HG03520 (cell line): ENCODE results near the gene GIN1.
"Not testable (repeated sequence)": the region's sequence is repeated elsewhere in the genome, so short reads cannot be mapped to it uniquely, and the experiment has no call there.

ENCODE experiments used
- ATAC-seq: cut with Tn5 transposase; IDR thresholded peaks from one replicate; pipeline ENCODE4 v1.9.1; 2021; ENCODE audit warnings: mild to moderate bottlenecking, moderate library complexity; ENCODE audit not compliant: unreplicated experiment

GIN1 gene, protein sequence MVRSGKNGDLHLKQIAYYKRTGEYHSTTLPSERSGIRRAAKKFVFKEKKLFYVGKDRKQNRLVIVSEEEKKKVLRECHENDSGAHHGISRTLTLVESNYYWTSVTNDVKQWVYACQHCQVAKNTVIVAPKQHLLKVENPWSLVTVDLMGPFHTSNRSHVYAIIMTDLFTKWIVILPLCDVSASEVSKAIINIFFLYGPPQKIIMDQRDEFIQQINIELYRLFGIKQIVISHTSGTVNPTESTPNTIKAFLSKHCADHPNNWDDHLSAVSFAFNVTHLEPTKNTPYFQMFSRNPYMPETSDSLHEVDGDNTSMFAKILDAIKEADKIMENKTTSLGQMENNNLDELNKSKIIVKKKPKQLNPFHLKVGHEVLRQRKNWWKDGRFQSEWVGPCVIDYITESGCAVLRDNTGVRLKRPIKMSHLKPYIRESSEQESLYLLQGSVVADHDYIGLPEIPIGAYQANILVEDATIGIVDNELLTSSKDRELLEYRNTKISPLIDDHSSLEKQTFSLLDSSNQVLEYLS

DNA sequence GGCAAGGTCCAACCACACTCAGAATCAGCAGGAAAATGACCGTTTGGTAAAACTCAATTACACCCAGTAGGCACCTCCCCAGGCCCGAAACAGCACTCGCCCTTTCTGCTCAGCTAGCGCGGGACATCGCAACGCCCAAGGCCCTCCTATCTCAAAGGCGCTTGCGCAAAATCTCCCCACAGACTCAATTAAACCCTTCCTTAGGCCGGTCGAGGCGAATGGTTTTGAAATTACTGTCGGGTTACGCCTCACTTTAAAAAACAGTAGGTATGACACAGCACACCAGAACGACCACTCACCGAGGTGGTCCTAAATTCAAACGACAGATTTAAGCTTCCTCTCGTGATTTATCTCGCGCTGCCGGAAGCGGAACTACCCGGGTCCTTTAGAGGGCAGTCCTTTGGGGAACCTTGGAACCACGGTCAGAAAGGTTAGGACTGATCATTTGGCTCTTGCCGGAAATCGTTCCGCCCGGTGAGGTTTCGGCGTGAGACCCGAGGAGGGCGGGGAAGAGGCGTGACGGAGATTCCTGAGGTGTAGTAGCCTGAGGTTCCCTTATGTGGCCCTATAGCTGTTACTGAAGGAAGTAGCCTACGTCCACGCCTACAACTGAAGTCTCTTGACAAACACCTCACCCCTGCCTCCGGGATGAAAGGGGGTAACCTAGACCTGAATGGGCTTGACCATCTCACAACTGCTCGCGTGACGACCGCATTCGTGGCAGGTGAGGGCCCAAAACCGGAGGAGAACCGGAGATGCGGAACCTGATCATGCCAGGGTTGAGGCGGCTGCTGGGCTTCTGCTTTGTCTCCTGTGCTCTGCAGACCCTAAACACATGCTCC is at the start of gene GIN1, which contains the start of gene PPIP5K2:
TSS of gene GIN1 (minus strand) at position 374 of the 842 bp plus-strand sequence. CDS start 11,431 bp downstream, outside the sequence.
TSS of gene PPIP5K2 (plus strand) at position 537 of the 842 bp plus-strand sequence. CDS start 9,289 bp downstream, outside the sequence.
- peak; percentile 87 for ATAC-seq

DNA sequence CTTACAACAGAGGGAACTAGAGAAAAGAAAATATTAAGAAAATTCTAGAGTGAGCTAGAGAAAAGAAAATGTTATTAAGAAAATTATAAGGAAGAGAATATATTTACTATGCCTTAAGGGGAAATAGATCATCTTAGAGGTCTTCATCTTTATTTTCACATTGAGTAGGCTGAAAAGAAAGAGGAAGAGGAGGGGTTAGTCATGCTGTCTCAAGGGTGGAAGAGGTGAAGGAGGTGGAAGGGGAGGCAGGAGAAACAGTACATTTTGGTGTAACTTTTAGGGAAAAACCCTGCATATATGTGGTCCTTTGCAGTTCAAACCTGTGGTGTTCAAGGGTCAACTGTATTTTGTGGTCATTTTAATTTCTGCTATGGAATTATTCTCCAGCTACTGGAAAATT is 46.8 kb upstream of the GIN1 start:
- ATAC-seq, result no peak

DNA sequence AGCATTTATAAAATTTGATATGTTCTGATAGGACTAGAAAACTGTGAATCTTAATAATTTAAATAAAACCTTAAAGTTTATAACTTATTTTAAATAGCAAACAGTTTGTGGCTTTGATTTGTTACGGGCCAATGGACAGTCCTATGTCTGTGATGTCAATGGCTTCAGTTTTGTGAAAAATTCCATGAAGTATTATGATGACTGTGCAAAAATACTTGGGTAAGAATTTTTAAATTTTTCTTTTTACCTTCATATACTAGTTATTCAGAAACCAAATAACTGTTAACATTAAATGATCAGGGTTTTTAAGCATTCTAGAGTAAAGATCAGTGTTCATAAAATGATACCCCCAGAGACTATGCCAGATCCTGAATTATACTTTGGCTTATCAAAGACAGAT is 31.2 kb upstream of the GIN1 start:
- no peak for ATAC-seq

DNA sequence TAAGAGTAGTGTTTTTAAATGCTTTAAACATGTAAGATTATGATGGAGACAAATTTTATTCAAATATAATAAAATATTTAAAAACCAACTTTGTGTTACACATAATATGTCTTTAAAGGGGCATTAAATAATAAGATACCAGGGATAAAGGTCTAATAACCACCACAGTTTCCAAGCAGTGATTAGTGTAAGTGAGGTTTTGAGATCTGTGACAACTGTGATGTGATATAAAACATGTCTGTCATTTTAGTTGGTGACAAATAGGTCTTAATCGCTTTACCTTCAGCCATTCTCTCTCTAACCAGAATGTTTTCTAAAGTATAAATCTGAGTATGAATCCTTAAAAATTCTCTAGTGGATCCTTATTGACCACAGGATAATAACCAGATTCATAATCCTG is 28.3 kb upstream of the GIN1 start:
- ATAC-seq, result no peak

DNA sequence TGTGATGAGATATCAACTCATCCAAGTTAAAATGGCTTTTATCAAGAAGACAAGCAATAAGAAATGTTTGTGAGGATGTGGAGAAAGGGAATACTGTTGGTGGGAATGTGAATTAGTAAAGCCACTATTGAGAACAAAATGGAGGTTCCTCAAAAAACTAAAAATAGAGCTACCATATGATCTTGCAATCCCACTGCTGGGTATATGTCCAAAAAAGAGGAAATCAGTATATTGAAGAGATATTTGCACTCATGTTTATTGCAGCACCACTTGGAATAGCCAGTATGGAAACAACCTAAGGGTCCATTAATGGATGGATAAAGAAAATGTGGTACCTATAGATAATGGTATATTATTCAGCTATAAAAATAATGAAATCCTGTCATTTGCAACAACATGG is 25.3 kb upstream of the GIN1 start:
- ATAC-seq, result no peak

DNA sequence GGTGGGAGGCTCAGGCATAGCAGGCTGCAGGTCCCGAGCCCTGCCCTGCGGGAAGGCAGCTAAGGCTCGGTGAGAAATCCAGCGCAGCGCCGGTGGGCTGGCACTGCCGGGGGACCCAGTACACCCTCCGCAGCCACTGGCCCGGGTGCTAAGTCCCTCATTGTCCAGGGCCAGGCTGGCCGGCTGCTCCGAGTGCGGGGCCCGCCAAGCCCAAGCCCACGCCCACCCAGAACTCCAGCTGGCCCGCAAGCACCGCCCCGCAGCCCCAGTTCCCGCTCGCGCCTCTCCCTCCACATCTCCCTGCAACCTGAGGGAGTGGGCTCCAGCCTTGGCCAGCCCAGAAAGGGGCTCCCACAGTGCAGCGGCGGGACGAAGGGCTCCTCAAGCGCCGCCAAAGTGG is 22.2 kb upstream of the GIN1 start:
- ATAC-seq, result not testable (repeated sequence)

DNA sequence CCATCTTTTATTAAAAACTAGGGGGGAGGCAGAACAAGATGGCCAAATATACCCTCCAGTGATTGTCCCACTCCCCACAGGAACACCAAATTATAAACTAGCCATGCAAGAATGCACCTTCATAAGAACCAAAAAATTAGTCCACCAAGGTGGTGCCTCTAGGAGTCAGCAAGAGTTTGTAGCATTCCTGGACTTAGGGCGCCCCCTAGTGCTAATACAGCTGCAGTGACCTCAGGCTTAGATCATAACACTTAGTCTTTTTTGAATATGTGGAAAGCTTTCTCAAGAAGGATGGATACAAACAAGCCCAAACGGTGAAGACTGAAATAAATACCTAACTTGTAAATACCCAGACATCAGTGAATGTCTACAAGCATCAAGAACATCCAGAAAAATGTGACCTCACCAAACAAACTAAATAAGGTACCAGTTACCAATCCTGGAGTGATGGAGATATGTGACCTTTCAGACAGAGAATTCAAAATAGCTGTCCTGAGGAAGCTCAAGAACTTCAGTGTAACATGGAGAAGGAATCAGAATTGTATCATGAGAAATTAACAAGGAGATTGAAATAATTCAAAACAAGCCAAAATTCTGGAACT is 19.4 kb upstream of the GIN1 start:
- ATAC-seq, result peak; percentile 96

DNA sequence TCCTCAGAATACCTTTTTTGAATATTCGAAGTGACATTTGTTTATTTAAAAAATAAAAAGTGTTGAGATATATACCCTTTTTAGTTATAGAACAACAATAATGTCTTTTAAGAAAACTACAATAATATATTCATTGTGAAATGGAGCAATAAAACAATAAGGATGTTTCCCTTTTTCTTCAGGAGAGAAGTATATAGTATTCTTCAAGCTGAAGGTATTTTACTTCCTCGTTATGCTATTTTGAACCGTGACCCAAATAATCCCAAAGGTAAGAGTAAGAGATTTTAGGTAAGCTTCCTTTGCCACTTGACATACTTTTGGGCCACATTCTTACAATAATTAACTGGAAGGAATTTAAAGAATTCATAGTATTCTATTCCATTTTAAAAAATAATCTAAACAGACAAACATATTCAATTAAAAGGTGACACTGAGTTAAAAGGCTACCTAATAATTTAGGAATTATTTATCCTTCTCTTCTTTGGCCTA is 18.3 kb upstream of the GIN1 start:
- ATAC-seq, result no peak

DNA sequence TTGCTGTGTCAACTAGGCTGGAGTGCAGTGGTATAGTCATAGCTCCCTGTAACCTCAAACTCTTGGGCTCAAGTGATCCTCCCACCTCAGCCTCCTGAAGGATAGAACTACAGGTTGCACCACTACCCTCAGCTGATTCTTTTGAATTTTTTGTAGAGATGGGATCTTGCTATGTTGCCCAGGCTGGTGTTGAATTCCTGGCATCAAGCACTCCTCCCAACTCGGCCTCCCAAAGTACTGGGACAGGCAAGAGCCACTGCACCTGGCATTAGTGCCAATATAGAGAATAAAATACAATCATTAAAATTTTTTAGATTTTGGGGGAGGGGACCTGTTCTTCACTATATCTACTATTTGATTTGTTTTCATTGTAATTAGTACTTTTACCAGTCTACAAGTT is 15.5 kb upstream of the GIN1 start:
- ATAC-seq, result no peak

DNA sequence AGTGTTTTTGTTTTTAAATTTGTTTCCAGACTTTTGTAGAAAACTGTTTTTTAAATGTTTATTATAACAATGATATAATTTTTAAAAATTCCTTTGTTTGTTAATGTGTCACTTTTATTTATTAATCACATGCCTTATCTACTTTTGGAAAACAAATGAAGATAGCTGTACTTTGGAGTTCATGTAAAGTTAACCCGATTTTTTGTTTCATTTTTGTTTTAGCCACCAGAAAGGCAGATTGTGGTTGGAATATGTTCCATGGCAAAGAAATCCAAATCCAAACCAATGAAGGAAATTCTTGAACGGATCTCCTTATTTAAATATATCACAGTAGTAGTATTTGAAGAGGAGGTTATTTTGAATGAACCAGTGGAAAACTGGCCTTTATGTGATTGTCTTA is 13.3 kb upstream of the GIN1 start:
- no peak for ATAC-seq

DNA sequence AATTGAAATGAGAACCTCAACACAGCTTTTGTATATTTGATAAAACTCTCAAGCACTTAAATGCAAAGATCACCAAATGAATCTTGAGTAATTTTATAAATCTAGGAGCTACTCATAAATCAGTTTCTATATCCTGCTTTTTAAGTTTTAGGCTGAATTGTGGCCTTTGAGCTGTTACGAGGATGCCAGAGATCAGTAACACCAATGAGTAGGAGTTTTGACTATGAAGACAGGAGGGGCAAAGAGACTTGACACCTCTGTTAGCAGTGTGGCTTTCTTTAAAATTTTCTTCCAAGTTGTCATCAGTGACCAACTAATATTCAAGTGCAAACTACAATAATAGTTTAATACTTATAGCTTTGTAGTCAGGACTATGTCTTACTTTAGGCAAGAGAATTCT is 12.7 kb upstream of the GIN1 start:
- no peak for ATAC-seq

DNA sequence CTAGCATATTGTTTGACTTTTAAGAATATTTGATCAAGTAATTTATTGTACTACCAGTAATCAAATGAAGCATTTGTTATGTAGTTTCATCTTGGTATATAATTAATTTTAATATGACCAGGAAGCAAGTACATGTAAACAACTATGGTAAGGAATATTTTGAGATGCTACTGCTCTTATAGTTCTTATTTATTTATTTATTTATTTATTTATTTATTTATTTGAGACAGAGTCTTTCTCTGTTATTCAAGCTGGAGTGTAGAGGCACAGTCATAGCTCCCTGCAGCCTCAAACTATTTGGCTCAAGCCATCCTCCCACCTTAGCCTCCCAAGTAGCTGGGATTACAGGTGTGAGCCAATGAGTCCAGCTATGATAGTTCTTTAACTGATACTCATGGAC is 8.3 kb upstream of the GIN1 start:
- ATAC-seq, result no peak

DNA sequence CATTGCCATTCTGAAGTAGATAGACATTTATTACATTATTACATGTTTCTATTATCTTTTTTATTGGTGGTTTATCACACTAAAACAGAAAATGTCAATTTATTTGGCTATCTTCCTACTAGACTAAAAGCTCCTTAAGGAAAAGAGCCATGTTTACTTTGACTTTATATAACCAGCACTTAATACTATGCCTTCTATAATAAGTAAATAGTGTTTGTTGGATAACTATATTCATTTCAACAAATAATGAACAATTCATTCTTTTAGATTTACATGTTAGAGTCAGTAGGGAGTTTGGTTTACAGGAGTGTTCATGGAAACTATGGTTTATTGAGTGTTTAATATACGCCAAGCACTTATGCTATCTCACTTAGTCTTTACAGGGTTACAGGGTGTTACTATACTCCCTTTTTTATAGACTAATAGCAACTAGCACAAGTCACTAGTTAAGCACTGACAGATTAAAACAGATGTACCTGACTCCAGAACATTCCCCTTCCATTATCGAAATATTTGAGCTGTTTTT is 7.4 kb upstream of the GIN1 start:
- no peak for ATAC-seq

DNA sequence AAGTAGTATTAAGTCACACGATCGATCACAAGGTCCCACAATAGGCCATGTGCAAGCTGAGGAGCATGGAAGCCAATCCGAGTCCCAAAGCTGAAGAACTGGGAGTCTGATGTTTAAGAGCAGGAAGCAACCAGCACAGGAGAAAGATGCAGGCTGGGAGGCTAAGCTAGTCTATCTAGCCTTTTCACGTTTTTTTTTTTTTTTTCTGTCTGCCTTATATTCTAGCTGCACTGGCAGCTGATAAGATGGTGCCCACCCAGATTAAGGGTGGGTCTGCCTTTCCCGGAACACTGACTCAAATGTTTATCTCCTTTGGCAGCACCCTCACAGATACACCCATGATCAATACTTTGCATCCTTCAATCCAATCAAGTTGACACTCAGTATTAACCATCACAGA is 6.6 kb upstream of the GIN1 start:
- no peak for ATAC-seq

DNA sequence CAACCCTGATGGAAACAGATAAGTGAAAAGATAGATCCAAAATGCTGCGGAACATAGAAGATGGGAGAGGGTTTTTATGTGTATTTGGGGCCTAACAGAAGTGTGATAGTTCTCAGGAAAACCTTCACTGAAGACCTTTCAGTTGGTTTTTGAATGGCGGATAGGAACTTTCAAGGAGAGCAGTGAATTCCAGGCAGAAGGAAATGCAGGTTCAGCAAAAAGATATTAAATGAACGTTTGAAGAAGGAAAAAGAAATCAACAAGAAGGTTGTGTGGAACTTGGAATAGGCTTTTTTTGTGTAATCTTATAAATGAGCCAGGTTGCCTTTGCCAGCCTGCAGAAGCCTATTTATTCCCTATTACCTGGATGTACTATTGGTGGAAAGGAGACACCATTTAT is 2.3 kb upstream of the GIN1 start:
- no peak for ATAC-seq

DNA sequence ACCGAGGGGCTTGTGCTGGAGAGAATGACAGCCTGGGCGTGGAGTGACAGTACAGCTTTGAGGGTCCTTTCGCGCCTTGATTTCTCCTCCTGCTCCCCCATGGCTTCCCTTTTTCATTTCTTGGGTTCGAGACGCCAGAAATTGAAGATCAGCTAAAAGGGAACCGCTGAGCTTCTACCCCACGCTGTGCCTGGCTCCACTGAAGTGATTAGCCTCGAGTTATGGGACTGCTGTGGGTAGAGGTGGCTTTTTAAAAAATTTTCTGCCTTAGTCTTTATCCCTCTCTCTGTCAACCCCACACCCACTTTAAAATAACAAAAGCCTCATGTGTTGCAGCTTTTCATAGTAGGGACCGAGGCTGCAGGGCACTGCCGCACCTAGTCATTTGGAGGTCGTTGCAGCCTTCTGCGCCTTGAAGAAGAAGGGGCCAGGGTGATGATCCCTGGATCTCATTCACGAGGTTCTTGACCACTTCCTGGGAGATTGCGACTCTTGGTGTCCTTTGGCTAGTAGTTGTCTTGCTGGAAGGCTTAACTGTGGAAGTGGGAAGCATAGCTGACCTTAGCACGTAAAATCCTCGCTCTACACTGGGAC is 766 bp upstream of the GIN1 start:
- ATAC-seq, result no peak

DNA sequence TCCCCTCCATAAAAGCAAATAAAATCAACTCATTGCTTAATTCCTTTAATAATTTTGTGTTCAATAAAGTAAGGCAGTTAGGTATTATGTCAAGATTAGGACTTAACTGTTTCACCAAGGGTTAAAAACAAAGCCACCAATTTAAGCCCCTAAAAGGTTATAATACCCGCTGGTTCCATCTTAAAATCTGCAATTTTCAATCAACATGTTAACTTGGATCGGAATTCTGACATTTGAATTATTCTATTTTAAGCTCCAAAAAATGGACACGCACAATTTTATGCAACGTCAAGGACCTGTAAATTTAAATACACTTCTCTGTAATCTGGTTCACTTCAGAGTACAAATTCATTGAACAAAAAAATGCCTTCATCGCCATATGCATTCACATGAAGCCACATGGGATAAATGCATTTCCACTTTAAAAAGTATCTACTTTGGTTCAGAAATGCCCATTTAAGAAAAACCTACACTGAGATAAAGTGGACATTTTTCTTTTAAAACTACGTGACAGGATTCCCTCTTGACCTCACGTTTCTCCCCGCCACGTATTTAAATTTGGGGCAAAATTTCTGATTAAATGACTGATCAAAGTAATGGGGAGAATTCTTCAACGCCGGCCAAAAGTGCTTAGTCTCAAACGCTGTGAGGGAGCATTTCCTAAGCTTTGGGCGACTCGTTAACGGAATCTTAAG is 721 bp downstream of the GIN1 start:
- ATAC-seq, result no peak

DNA sequence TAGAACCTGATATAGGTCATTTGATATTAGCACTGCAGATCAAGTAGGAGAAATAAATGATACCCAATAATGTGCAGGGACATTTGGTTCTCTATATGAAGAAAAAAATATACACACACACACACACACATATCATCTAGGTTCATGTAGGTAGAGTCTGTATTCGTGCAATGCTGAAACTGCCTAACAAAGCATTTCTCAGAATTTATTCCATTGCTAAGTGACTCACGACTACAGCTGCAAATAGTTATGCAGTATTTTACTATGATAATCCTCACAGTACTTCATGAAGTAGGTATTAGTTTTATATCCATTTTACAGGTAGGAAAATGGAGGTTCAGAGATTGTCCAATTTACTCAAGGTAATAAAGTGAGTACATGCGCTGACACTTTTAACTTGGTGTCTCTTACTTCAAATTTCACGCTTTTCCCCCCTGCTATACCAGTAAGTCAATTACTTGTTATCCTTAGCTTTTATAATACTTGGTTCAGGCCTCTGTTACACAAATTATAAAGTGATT is 2.4 kb downstream of the GIN1 start:
- ATAC-seq, result no peak

DNA sequence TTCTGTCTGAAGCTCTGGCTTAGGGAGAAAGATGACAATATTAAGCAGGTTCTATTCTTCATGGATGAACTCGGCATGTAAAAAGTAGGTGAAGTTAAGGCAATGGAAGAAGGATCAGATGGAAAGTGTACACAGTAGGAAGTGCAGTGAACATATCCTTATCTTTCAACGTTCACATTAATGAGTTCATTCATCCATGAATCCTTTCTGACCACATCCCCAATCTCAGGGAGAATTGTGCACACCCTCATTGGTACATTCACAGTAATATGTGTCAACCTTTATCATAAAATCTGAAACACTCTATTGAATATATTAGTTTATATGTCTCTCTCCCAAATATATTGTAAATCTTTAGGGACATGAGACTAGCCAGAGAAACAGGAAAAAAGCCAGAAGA is 5.5 kb downstream of the GIN1 start:
- no peak for ATAC-seq

DNA sequence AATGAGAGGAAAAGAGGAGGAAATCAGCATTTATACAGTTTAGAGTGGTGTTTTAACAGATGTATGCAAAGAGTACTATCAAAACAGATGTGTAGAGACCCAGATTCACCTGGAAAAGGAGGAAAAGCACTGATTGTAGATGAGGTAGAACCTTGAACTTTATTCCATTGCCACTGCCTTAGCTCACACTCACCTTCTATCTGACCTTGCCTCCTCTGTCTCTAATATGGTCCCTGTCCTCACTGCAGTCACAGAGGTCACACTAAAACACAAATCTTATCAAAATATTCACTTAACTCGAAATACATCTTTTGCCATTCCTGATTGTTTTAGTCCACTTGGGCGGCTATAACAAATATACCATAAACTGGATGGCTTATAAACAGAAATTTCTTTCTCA is 7.0 kb downstream of the GIN1 start:
- ATAC-seq, result no peak
